Frontal cortex (tissue), 4 donors: ENCODE results near the gene HMG20A. TPM values are rescaled to one million over a fixed set of nuclear protein-coding genes. Genes with fewer than 3 reads are reported as not detected.
A peak's percentile ranks its signal among the peaks of the same experiment; 100 is the strongest.

Experiments used
- DNase-seq, 2 donors: peaks; one replicate each; pipeline ENCODE4 v3.0.0; 2012; ENCODE audit warnings: low spot score in 2 of 2
- FAIRE-seq: peaks from 2 replicates; lab custom pipeline; 2012; peaks lifted over from hg19 to GRCh38; lab: Jason Lieb, UNC
- total RNA-seq: library from RNA; depleted of rRNA; stranded (reverse); fragments of >200 nt; gene quantifications from one replicate; pipeline ENCODE4 v1.2.3, GENCODE V29; 2014
- donor health status: control.
- donor health status: control.
- donor health status: control.

The HMG20A gene
- 48.9 TPM for total RNA-seq

DNA sequence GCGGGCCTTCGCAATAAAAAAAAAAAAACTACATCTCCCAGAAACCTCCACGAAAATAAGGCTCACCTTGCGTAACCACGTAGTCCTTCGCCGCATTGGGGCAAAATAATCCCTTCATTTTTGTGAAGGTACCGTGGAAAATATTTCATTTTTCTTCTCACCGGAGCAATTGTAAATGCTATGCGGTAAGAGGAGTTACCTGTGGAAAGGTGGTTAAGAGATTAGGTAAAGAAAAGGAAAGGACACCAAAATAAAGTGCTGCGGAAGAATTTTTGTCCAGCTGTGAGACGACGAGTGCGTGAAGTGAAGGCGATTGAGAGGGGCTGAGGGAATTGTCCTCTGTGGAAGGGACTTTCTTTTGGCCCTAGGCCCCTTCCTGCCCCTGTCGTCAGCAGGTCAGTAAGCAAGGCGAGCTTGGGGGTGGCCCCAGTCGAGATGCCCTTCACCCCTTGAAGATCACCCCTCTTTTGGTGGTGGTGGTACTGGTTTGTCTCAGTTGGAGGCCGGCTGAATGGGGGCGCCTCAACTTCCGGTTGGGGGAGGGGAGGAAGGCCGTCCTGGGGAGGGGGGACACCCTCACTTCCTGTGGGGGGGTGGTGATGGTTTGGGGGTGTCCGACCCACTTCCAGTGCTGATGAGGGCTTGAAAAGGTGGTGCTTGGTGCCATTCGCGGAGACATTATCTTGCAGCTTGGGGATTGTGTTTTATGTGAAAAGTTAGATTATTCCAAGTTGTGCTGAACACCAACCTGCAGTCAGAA lies at the start of gene HMG20A:
TSS of gene HMG20A (plus strand) at position 279 of the 760 bp plus-strand sequence. CDS start 37,520 bp downstream, outside the sequence.
- DNase-seq: peak; percentile 36 to 43
- no peak for FAIRE-seq

DNA sequence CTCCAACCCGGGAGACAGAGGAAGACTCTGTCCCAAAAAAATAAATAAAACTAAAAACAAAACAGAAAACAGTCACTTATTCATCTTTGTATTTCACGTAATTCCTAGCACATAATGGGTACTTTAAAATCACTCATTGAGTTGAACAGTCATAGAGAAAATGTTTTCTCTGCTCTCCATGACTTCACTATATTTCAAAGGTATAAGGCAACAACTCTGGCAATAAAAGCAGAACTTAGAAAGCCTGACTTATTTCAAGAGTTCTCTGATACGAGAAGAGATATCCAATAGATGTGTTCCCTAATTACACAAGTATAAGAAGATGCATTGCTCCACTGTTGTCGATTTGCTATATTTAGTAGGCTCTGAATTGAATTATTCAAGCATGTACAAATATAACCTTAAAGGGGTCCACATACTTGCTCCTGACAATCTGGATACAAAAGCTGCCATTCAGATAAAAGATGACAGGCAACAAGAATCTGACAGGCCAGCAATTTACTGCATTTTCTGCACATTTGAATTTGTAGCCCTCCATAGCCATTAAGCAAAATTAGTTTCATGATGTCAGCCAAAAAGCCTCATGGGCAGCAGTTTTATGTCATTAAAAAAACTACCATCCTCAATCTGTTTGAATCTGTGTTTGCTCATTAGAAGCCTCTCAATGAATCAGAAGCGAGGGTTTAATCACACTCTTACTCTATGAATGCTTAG lies 48.7 kb upstream of the HMG20A start:
- DNase-seq (no peak), FAIRE-seq (no peak)

DNA sequence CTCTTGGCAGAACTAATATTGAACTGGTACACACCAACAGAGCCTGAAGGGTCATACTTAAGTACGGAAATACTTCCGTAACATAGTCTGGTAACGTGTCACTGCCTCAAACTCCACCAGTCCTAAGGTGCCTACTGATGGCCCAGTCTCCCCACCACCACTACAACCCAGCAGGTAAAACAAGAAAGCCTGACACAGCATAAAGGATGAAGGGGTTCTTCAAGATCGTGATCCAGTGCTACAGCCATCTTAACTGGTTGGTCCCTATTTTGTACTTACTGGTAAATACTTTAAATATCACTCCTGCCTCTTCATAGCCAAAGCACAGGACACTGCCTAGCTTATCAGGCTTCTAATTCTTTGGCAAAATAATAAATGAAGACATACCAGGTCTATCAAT lies 47.2 kb upstream of the HMG20A start:
- FAIRE-seq: no peak
- no peak for DNase-seq

DNA sequence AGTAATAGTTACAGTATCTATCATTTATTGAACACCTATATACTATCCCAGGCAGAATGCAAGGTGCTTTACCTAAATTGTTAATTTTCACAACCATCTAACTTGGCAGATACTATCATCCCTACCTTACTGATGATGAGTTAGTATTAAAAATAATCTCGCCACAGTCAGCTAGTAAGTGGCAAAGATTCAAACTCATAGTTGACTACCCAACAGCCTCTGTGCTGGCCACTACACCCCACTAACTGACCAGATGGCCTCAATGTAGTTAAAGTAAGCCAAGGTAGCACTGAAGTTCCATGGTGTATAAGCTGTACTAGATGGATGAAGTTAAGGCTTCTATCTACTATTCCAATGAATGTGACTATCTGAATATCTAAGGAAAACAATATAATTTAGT lies 45.6 kb upstream of the HMG20A start:
- DNase-seq: no peak
- no peak for FAIRE-seq

DNA sequence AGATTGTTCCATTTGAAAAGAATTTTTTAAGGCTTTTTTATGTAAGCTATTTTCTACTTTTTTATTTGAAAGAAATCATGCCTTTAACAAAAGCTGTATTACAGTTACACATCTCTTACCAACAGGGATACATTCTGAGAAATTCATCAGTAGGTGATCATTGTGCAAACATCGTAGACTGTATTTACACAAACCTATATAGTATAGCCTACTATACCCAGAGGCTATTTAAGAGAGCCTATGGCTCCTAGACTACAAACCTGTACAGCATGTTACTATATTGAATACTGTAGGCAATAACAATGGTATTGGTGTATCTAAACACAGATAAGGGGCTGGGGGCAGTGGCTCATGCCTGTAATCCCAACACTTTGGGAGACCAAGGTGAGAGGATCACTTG lies 43.9 kb upstream of the HMG20A start:
- DNase-seq (no peak), FAIRE-seq (no peak)

DNA sequence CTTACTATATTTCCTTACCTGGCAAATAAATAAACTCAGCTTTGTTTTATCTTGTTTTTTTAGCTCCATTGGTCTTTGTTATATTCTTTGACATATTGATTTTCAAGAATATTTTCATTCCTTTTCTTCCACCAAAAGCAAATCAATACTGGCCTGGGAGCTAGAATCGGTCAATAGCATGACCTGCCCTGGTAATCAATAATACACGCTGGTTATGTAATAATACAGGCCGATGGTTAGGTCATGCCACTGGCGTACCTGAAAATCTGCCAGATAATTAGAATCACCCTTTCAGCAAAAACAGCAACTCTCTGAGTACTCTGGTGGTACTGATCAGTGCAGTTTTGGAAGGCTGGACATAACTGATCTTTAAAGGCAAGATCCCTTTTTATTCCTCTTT lies 40.7 kb upstream of the HMG20A start:
- FAIRE-seq: no peak
- no peak for DNase-seq

DNA sequence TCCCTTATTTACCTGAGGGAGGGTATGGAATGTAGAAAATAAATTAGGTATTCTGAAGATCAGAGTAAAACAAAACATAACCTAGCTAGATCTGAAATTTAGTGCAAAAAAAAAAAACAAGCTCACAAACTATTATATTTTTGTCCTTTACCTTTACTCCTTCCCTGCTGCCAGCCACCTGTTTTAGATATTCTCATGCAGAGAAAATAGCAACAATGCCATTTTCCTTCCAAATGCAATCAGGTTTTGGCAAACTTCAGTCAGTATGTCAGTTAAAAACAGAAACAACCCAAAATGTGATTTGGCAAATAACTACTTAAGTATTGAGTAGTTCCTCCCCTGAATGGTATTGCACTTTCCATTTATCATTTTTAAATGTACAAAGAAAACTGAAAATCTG lies 36.6 kb upstream of the HMG20A start:
- FAIRE-seq: no peak
- DNase-seq: no peak

DNA sequence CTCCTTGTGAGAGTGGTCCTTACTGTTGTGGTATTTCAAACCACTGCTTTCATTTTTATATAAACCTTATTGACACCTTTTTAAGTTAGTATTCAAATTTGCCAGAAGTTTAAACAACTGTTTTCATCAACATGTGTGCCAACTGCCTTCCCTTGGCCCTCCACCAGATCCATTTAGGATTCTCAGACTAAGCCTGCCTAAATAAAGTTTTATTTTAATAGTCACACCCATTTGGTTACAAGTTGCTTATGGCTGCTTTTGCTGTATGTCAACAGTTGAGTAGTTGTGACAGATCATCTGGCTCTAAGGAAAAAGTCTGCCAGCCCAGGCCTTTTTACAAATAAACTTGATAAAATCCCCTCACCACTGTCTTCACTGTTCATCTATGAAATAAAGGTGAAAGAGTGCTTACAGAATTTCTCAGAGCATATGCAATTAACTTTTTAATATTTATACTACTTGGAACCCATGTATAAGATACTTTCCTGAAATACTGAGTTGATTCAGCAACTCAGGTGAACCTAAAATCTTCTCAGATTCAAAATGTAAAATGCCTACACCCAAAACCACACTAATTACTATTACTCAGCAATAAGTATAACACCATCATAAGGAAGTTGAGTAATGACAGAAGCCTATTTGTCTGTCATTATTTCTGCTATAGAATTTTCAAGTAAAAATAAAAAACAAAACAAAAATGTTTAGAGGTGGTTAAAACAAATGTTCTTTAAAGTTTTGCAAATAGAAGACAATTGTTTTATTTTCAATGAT lies 35.9 kb upstream of the HMG20A start:
- DNase-seq: no peak
- FAIRE-seq: no peak

DNA sequence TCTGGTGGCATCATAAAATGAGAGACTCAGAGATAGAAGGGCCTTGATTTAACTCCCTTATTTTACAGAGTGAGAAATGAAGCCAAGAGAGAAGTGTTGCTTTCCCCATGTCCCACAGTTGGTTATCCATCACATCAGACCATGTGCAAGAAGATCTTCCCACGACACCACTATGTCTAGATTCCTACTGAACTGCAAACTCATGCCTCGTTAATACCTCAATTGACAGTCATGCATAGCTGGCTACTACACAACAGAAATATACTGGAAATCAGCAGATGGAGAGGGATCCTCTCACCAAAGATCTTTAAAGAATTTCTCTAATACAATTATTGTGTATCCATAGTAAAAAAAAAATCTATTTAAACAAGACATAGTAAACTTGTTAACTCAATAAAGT lies 34.1 kb upstream of the HMG20A start:
- FAIRE-seq: no peak
- no peak for DNase-seq

DNA sequence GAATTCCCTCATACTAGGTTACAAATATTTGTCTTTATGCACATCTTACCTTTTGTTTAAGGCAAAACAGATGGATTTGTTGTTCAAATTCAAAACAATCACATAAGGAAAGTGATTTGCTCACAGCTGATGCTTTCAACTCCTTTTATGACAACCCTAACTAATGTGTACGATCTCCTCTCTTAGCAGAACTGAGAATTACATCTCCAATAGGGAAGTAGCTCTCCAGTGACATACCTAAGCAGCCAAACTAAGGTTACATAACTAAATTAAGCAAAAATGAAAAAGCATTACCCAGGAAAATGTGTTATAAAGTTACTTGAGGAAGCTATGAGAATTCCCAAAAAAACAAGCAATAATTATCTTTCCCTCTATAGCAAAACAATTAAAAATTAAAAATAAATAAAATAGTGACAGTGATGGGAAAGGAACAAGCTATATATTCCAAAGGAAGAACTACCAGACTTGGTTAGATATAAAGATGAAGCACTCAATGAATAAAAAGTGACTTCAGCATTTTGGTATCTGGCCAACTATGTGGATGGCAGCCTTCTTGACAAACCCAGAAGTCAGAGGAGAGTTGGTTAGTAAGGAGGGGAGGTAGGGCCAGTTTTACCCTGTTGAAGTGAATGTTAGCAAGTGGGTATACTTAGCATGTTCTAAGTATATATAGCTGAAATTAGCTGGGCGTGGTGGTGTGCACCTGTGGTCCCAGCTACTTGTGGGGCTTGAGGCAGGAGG lies 33.2 kb upstream of the HMG20A start:
- no peak for DNase-seq
- no peak for FAIRE-seq

DNA sequence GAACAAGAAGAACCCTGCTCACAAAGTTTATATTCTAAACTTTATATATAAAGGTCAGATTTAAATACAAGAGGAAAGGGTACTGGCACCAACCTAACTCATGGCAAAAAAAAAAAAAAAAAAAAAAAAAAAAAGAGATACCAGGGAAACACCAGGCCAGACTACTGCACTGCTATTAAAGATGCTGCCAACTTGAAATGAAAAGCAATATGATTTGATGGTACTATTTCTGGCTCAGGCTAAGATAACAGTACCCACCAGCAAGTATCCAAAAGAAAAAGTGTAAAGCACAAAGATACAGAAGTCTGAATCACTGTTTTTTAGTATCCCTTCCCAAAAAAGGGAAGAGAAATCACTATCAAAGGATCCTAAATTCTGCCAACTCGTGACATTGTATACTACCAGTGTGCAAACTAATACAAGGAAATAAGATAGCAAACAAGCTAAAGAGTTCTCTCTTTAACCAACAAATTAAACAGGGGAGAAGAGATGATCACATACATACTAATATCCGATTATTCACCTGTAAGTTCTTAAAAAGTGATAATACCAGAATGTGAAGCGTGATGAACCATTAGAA lies 29.2 kb upstream of the HMG20A start:
- DNase-seq (no peak), FAIRE-seq (no peak)

DNA sequence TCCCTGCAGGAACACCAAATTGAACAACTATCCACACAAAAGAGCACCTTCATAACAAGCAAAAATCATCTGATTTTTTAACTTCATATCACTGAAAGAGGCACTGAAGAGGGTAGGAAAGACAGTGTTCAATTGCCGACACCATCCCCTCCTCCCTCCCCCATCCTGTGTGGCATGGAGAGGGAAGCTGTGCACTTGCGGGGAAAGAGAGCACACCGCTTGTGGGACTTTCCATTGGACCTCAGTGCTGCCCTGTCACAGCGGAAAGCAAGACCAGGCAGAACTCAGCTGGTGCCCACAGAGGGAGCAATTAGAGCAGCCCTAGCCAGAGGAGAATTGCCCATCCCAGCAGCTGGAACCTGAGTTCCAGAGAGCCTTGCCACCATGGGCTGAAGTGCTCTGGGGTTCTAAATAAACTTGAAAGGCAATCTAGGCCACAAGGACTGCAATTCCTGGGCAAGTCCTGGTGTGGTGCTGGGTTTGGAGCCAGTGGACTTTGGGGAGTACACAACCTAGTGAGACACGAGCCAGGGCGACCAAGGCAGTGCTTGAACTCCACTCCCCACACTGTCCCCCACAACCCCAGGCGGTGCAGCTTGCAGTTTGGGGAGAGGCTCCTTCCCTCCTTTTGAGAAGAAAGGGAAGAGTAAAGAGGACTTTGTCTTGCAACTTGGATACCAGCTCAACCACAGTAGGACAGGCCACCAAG lies 27.8 kb upstream of the HMG20A start:
- FAIRE-seq: no peak
- DNase-seq: no peak

DNA sequence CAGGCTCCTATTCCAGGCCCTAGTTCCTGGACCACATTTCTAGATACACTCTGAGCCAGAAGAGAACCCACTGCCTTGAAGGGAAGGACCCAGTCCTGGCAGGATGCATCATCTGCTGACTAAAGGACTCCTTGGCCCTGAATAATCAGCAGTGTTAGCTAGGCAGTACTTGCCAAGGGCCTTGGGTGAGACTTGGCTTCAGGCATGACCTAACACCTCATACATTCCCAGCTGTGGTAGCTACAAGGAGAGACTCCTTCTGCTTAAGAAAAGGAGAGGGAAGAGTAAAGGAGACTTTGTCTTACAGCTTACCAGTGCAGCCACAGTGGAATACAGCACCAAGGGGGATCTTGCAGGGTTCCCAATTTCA lies 27.2 kb upstream of the HMG20A start:
- FAIRE-seq (no peak), DNase-seq (no peak)

DNA sequence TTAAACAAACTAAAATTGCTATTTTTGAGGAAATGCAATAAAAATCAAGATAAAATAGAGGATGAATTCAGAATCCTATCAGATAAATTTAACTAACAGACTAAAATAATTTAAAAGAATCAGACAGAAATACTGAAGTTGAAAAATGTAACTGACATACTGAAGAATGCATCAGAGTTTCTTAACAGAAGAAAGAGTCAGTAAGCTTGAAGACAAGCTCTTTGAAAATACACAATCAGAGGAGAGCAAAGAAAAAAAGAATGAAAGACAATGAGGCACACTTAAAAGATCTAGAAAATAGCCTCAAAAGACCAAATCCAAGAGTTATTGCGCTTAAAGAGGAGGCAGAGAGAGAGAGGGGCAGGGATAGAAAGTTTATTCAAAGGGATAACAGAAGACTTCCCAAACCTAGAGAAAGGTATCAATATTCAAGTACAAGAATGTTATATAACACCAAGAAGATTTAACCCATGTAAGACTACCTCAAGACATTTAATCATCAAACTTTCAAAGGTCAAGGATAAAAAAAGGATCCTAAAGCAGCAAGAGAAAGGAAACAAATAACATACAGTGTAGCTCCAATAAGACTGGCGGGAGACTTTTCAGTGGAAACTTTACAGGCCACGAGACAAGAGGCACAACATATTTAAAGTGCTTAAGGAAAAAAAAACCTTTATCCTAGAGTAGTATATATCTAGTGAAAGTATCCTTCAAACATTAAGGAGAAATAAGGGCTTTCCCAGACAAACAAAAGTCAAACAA lies 25.5 kb upstream of the HMG20A start:
- no peak for DNase-seq
- FAIRE-seq: no peak

DNA sequence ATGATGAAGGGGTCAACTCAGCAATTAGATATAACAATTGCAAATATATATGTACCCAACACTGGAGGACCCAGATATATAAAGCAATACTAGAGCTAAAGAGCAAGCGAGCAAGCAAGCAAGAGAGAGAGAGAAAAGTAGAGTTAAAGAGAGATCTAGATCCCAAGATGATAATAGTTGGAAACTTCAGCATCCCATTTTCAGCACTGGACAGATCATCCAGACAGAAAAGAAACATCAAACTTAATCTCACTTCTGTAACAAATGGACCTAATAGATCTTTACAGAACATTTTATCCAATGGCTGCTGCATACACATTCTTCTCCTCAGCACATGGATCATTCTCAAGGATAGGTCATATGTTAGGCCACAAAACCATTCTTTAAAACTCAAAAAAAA lies 24.0 kb upstream of the HMG20A start:
- FAIRE-seq: no peak
- DNase-seq: no peak

DNA sequence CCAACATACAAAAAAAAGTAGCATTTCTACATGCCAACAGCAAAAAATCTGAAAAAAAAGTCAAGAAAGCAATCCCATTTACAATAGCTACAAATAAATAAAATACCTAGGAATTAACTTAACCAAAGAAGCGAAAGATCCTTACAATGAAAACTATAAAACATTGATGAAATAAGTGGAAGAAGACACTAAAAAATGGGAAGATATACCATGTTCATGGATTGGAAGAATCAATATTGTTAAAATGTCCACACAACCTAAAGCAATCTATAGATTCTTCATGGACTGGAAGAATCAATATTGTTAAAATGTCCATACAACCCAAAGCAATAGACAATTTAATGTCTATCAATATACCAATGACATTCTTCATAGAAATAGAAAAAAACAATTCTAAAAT lies 21.8 kb upstream of the HMG20A start:
- FAIRE-seq: no peak
- no peak for DNase-seq

DNA sequence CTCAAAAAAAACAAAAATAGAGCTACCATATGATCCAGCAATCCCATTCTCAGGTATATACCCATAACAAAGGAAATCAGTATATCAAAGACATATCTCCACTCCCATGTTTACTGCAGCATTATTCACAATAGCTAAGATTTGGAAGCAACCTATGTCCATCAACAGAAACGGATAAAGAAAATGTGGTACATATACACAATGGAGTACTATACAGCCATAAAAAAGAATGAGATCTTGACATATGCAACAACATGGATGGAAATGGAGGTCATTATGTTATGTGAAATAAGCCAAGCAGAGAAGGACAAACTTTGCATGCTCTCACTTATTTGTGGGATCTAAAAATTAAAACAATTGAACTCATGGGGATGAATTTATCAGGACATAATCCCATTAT lies 20.4 kb upstream of the HMG20A start:
- no peak for FAIRE-seq
- DNase-seq: no peak

DNA sequence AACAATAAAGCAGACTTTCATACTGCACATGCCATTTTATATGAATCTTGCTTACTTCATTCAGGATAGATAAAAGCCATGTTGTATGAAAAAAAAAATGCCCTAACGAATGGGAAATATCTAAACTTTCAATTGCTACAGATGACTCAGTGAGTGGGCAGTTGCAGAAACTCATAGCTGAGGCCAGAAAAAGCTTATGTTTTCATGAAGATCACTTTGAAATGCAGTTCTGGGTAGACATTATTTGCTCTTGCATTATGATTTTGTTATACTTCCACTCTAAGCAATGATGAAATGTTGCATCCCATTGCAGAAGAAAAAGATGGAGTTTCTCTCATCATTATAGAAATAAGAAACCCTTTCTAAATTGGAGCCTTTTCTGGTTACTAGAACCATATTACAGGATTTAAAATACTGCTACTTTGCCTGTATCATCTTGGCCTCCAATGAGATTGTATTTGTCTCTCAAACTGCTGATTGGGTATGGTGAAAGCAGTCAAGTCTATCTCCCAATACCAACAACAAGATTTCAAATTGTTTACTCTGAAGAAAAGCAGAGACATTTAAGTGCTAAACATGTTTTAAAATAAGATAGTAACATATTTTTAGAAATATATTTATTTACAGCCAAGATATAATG lies 17.8 kb upstream of the HMG20A start:
- no peak for FAIRE-seq
- no peak for DNase-seq
